GM12891 (cell line): ENCODE data around the gene LCA5L.

Experiments
- POLR2A ChIP-seq: IDR thresholded peaks from 2 replicates; pipeline ENCODE4 v1.6.1; 2011; ENCODE audit warnings: low read depth, low read length, control low read depth
- POLR2AphosphoS5 ChIP-seq: IDR thresholded peaks from 2 replicates; pipeline ENCODE4 v1.6.1; 2011; ENCODE audit warnings: low read depth, low read length, control low read depth
- SPI1 ChIP-seq: IDR thresholded peaks from 2 replicates; pipeline ENCODE4 v1.6.1; 2011; ENCODE audit warnings: low read depth, low read length, control low read depth

GRCh38 chr21:39456665-39457064, 11.1 kb upstream of the LCA5L start:
- TF ChIP-seq POLR2A (no peak), SPI1 (no peak), POLR2AphosphoS5 (no peak)
